Heart left ventricle (tissue), 16 donors: ENCODE results near the gene RNF213. TPM values are rescaled to one million over a fixed set of nuclear protein-coding genes. Genes with fewer than 3 reads are reported as not detected.

Source experiments
- ATAC-seq, 4 donors: fragments of 200-7000 bp; cut with Tn5 transposase; one replicate each; pipeline ENCODE4 v1.9.1; 2020 to 2022; ENCODE audit warnings: moderate library complexity in 4 of 4, mild to moderate bottlenecking in 3 of 4, moderate number of reproducible peaks in 1 of 4
- DNase-seq, 5 donors: peaks; one replicate each; pipeline ENCODE4 v3.0.0-alpha.2; 2020
- H3K27ac ChIP-seq, 12 donors: fragments of 200-600 bp; sonication (generic) in 4 of 12; one replicate each; pipeline versions ENCODE4 v1.5.0 to v1.8.0; 2016 to 2022; ENCODE audit warnings: mild to moderate bottlenecking in 2 of 12
- H3K27me3 ChIP-seq, 9 donors: fragments of 200-600 bp; sonication (generic) in 2 of 9; one replicate each; pipeline versions ENCODE4 v1.5.1 to v1.8.0; 2016 to 2022; ENCODE audit warnings: mild to moderate bottlenecking in 3 of 9
- H3K36me3 ChIP-seq, 9 donors: fragments of 200-600 bp; sonication (generic) in 2 of 9; one replicate each; pipeline versions ENCODE4 v1.5.0 to v1.8.0; 2018 to 2022; ENCODE audit warnings: mild to moderate bottlenecking in 2 of 9
- H3K4me1 ChIP-seq, 12 donors: fragments of 200-600 bp; sonication (generic) in 4 of 12; one replicate each; pipeline versions ENCODE4 v1.5.0 to v1.8.0; 2016 to 2022; ENCODE audit warnings: mild to moderate bottlenecking in 3 of 12
- H3K4me3 ChIP-seq, 12 donors: fragments of 200-600 bp; sonication (generic) in 4 of 12; one replicate each; pipeline versions ENCODE4 v1.5.0 to v1.8.0; 2017 to 2022; ENCODE audit warnings: mild to moderate bottlenecking in 9 of 12, moderate library complexity in 4 of 12
- H3K9me3 ChIP-seq, 12 donors: fragments of 200-600 bp; sonication (generic) in 4 of 12; one replicate each; pipeline versions ENCODE4 v1.5.0 to v1.8.0; 2016 to 2022; ENCODE audit warnings: mild to moderate bottlenecking in 1 of 12
- POLR2A ChIP-seq, 2 donors: fragments of 450-650 bp; IDR thresholded peaks; one replicate each; pipeline ENCODE4 v1.6.1; 2017; ENCODE audit warnings: antibody characterized with exemption in 2 of 2, mild to moderate bottlenecking in 2 of 2, moderate library complexity in 2 of 2
- WGBS, 4 donors: extraction: QIAGEN DNeasy Blood & Tissue Kit in 2 of 4; methylation state at CpG; one replicate each; pipeline versions ENCODE4 v1.1.5 to v1.1.7; 2013 to 2018; 5-methylcytosine and 5-hydroxymethylcytosine counted together
- intact Hi-C, 10 donors: fragments of 100-400 bp; cut with DNase I; formaldehyde crosslinking; loops; one replicate each; pipeline versions ENCODE4 v1.11.1 to v1.14.2; 2022
- polyA plus RNA-seq, 2 donors: library from polyadenylated mRNA; stranded (reverse); fragments of 200-250 nt; gene quantifications; one replicate each; pipeline ENCODE4 v1.2.3, GENCODE V29; 2013
- total RNA-seq, 9 donors: library from RNA; depleted of rRNA in 2 of 9; stranded (reverse); fragments of >200 nt in 2 of 9; fragmentation: NEBNext Ultra II Directional in 3 of 9; extraction: Animal tissue kit (Norgen Biotek cat#: 25700) in 3 of 9; gene quantifications; one replicate each; pipeline versions ENCODE4 v1.1.0 to v1.2.4, GENCODE V29; 2016 to 2023
- TF ChIP-seq, protein P1 (sequence below), 12 donors: fragments of 200-600 bp; sonication (generic) in 4 of 12; IDR thresholded peaks; one replicate each; pipeline versions ENCODE4 v1.5.0 to v1.8.0; 2018 to 2022; ENCODE audit warnings: antibody characterized with exemption in 12 of 12, mild to moderate bottlenecking in 5 of 12
- donor health status: ischemic (EF 13 %, LVEDD 7.1; RV severe dilation, severe dysfunction).
- donor health status: healthy with polysubstance abuse.
- donor health status: DM: no; HTN: yes; CAD: no.
- donor health status: DM: no; HTN: no; CAD: no.
- donor health status: ischemic (EF 25% LVEDD 6.9; RV normal size, moderate dysfunction).
- donor health status: ischemic (EF 25% LVEDD 5.7; RV mildly dilated, moderate dysfunction).
- donor health status: healthy.
- donor health status: DM: yes; HTN: yes; CAD: no.
- donor health status: ischemic (EF 35%, LVEDD 5.7; RV mildly dilated, moderate dysfunction).
- donor health status: nonischemic (EF 11% LVEDD 7.7; RV severe dilation, severe dysfunction).
- donor health status: DM: yes; HTN: yes; CAD: no.
- donor health status: PGD.
- donor health status: ischemic (EF 29% LVEDD 5.4; RV normal size, mild dysfunction).
- donor health status: nonischemic (EF 23%, LVEDD 6.1; RV moderate dilation, normal function).

RNF213 gene
- total and polyA plus RNA-seq, 11 donors: 23.1 to 167 (median 31.4) TPM

DNA sequence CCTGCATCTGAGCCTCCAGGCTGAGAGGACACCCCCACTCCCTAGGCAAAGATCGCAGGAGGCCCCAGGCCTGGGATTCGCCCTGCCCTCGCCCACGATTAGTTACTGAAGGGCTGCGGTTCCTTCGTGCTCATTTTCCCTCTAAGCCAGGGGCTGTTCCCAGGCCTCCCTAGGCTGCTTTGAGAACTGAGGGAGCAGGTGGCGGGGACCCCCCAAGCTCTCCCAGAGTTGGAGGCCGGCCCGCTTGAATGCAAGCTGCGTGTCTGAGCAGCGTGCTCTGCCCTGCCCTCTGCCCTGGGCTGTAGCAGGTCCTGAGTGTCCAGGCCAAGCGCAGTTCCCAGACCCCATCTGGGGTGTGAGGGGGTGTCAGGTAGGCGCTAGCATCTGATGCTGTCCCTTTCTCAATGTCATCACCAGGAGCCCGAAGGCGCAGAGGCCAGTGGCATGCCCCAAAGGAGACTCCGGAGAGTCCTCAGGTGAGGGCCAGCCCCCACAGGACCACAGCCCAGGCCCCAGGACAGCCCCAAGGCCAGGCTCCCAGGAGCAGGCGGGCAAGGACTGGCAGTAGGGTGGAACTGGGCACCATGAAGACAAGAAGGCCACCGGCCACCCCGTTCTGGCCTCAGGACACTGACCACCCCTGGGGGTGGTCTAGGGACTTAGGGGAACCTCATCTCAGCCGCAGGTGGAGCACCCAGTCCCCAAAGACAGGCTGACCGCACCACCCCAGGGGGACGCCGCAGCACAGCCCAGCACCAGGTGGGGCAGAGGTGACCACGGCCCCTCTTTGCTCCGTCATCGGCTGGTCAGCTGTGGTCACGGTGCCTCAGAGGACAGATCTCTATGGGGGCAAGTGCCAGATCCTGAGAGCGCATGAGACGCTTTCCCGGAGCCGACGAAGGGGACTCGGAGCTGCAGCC is 169.0 kb downstream of the RNF213 start:
- H3K4me3 ChIP-seq: no peak overlapping the region
- intact Hi-C loops: loop anchor here in 9 of 10 donors (5.0 to 10.0 kb wide), 11 partner anchors 123 to 675 kb away; no protein-coding TSS in a partner anchor
- H3K27me3 ChIP-seq: no peaks in the 10 kb centered on the region
- TF ChIP-seq, protein P1, sequence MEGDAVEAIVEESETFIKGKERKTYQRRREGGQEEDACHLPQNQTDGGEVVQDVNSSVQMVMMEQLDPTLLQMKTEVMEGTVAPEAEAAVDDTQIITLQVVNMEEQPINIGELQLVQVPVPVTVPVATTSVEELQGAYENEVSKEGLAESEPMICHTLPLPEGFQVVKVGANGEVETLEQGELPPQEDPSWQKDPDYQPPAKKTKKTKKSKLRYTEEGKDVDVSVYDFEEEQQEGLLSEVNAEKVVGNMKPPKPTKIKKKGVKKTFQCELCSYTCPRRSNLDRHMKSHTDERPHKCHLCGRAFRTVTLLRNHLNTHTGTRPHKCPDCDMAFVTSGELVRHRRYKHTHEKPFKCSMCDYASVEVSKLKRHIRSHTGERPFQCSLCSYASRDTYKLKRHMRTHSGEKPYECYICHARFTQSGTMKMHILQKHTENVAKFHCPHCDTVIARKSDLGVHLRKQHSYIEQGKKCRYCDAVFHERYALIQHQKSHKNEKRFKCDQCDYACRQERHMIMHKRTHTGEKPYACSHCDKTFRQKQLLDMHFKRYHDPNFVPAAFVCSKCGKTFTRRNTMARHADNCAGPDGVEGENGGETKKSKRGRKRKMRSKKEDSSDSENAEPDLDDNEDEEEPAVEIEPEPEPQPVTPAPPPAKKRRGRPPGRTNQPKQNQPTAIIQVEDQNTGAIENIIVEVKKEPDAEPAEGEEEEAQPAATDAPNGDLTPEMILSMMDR (IDR thresholded peaks at IDR 0.05): no peak
- no peak for TF ChIP-seq POLR2A (IDR thresholded peaks at IDR 0.05)
- no peak for ATAC-seq
- peaks cover 0 to 18% (median 0%) of the 10 kb centered on the region in 9 donors for H3K36me3 ChIP-seq
- no peak overlapping the region for H3K27ac ChIP-seq
- DNase-seq: peak in 1 of 5 donors; percentile 16
- 93 to 96% (median 95%) methylated on average over 25 to 33 of the region's 33 CpGs for WGBS, 4 donors
- H3K9me3 ChIP-seq: no peaks in the 10 kb centered on the region
- H3K4me1 ChIP-seq: peaks cover 0 to 8% (median 0%) of the 10 kb centered on the region in 12 donors

DNA sequence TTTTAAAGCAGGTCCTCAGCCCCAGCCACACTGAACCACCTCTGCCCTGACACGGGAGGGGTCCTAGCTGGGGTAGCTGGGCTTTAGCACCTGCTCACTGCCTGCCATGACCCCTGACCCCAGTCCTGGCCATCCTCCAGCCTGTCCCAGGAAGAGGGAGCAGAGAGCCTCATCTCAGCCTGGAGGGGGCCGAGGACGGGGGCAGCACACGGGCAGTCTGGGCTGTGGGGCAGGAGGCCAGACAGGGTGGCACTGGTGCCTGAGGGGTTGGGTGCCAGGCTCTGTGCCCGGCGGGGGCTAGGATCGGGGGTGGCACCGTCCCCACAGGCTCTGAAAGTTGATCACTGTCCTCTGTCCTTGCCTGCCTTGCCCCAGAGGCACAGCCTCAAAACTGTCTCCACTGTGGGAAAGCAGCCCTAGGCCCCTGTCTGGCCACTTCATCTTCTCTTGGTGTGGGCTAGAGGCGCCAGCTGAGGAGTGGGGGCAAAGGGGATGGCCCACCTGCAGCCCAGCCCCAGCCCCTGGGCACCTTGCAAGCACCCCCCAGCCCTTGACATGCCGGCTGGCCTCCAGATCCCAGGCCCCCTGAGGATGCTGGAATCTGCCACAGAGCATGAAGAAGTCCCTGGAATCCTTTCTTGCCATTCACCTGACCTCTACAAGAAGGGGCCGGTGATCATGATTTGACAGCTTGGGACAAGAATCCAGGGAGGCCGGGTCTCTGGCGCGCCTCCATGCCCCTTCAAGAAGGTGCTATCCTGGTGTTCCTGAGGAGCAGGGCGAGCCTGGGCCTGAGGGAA is 170.0 kb downstream of the RNF213 start:
- 82 to 94% (median 90%) methylated on average over 9 to 15 of the region's 15 CpGs for WGBS, 4 donors
- H3K27me3 ChIP-seq: no peaks in the 10 kb centered on the region
- H3K9me3 ChIP-seq: no peaks in the 10 kb centered on the region
- H3K4me1 ChIP-seq: peaks cover 0 to 8% (median 0%) of the 10 kb centered on the region in 12 donors
- no peak overlapping the region for H3K27ac ChIP-seq
- intact Hi-C loops: loop anchor here in 1 of 10 donors (10.0 kb wide), 1 partner anchor 434 kb away; no protein-coding TSS in a partner anchor
- no peak overlapping the region for H3K4me3 ChIP-seq
- DNase-seq (peak in 1 of 5 donors; percentile 5), ATAC-seq (no peak)
- TF ChIP-seq, protein P1 (IDR thresholded peaks at IDR 0.05): no peak
- TF ChIP-seq POLR2A (IDR thresholded peaks at IDR 0.05): no peak
- peaks cover 0 to 18% (median 0%) of the 10 kb centered on the region in 9 donors for H3K36me3 ChIP-seq

DNA sequence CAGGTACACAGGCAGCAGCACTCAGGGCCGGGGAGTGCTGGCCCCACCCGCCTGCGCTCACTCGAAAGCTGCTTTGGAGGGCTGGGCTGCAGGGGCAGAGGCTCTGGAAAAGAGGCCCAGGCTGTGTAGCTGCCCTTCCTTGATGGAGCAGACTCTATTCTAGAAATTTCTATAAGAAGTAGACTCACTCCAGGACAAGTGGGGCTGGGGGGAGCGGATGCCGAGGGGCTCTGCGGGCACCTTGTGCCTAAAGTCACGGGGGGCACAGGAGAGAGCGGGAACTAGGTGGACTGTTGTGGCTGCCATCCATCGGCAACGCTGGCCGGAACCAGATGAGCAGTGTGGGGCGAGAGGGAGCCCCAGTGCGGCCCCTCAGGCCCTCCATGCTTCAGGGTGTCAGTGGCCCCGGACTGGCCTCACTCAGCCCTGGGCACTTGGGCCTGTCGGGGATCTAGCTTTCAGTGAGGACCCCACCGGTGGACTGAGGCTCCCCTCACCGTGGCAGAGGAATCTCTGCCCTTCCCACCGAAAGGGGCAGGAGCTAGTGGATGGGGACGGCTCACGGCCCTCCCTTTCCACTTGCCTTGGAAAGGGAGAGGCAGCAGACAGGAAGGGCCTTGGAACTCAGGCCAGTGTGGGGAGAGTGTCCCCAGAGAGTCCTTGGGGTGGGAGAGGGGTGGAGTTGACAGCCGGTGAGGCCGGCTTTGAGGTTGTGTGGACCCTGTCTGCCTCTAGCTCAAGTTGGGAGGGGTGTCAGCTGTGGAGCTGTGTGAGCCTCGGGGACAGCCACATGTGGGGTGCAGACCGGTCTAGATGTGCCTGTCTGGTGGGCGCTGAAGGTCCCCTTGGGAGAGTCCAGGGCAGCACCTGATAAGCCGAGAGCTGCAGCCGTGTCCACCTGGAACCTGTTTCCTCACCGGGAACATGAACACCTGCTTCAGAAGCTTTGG is 170.9 kb downstream of the RNF213 start:
- DNase-seq: peak in 2 of 5 donors; percentile 19 to 42
- no peak for TF ChIP-seq POLR2A (IDR thresholded peaks at IDR 0.05)
- TF ChIP-seq, protein P1 (IDR thresholded peaks at IDR 0.05): no peak
- 85 to 89% (median 85%) methylated on average over 24 to 29 of the region's 29 CpGs for WGBS, 4 donors
- H3K27ac ChIP-seq: no peak overlapping the region
- intact Hi-C loops: loop anchor here in 1 of 10 donors (10.0 kb wide), 1 partner anchor 433 kb away; no protein-coding TSS in a partner anchor
- H3K4me3 ChIP-seq: no peak overlapping the region
- ATAC-seq: no peak
- peaks cover 0 to 8% (median 0%) of the 10 kb centered on the region in 12 donors for H3K4me1 ChIP-seq
- H3K27me3 ChIP-seq: no peaks in the 10 kb centered on the region
- no peaks in the 10 kb centered on the region for H3K9me3 ChIP-seq
- peaks cover 0 to 22% (median 0%) of the 10 kb centered on the region in 9 donors for H3K36me3 ChIP-seq
